GM12872 (cell line): ENCODE results near the gene CYBC1.
A peak's percentile ranks its signal among the peaks of the same experiment; 100 is the strongest.

Source experiments
- TF ChIP-seq, protein P1 (sequence below): IDR thresholded peaks from 3 replicates; pipeline ENCODE4 v1.5.1; 2011; ENCODE audit warnings: low read depth, mild to moderate bottlenecking, low read length, moderate library complexity; ENCODE audit not compliant: insufficient read depth

Gene CYBC1

DNA sequence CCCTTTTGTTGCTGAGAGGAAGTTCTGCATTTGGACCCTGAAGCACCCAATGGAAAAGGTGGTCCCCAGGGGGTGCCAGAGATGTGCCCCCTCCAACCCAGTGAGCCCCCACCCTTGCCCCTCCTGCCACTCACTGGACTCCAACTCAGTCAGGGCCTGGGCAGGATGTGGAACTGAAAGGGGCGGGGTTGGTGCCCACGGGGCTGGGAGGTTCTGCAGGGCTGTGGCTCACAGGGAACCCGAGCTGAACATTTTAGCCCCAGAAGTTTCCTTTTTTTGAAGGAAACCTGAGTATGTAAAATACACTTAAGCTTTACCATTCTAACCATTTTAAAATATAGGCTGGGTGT lies 16.4 kb downstream of the CYBC1 start:
- TF ChIP-seq, protein P1, sequence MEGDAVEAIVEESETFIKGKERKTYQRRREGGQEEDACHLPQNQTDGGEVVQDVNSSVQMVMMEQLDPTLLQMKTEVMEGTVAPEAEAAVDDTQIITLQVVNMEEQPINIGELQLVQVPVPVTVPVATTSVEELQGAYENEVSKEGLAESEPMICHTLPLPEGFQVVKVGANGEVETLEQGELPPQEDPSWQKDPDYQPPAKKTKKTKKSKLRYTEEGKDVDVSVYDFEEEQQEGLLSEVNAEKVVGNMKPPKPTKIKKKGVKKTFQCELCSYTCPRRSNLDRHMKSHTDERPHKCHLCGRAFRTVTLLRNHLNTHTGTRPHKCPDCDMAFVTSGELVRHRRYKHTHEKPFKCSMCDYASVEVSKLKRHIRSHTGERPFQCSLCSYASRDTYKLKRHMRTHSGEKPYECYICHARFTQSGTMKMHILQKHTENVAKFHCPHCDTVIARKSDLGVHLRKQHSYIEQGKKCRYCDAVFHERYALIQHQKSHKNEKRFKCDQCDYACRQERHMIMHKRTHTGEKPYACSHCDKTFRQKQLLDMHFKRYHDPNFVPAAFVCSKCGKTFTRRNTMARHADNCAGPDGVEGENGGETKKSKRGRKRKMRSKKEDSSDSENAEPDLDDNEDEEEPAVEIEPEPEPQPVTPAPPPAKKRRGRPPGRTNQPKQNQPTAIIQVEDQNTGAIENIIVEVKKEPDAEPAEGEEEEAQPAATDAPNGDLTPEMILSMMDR, result no peak

DNA sequence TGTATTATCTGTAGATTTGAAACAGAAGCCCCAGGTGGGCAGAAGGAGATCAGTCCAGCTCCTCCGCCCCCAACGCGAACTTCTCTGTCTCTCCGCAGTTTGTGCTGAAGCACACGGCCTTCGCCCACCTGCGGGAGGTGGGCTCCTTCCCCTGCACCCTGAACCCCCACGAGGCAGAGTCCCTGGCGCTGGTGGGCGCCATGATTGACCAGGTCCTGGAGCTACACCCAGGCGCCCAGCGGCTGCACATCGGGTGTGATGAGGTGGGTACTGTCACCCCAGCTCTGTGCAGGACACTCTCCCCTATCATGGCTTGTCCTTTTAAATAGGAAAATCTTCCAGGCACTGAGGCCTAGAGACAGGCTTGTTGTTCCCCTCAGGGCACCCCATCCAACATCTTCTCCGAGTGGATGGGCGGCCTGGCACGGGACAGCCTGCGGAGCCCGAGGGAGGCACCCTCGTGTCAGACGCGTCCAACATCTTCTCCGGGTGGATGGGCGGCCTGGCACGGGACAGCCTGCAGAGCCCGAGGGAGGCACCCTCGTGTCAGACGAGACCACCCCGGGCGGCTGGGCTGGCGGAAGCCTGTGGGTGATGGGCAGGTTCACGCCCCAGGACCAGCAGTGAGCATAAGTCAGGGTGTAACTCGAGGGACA lies 16.9 kb downstream of the CYBC1 start:
- TF ChIP-seq, protein P1, result no peak

DNA sequence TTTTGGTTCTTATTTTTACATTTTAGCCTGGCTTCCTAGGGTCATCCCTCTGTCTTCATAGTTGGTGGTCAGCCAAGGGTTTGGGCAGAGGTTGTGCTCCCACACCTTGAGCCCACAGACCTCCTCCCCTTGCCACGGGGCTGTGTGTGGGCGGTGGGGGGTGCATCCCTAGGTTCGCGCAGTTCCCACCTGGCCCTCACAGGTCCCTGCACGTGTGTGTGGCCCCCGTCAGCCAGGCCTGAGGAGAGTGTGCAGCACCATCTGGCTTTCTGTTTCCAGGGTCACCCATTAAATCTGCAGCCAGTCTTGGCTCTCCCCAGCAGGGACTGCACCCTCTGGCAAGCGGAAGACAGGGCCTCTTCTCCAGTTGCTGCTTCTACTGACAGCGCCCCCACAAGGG lies 18.5 kb downstream of the CYBC1 start:
- TF ChIP-seq, protein P1, result no peak

DNA sequence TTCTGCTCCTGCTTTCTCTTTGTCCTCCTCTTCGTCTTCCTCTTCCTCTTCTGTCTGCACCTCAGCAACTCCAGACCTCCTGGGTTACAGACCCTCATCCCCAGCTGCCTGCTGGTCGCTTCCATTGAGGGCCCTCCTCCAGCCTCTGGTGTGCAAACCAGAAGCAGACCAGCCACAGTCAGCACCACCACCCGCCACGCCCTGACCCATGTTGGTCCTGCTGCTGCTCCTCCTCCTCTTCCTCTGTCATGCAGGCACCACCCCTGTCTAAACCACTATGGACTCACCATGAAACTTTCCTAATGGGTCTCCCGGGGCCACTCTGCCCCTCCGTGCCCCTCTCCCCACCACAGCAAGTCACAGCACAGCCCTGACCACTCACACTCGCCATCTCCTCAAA lies 20.7 kb downstream of the CYBC1 start:
- TF ChIP-seq, protein P1, result no peak

DNA sequence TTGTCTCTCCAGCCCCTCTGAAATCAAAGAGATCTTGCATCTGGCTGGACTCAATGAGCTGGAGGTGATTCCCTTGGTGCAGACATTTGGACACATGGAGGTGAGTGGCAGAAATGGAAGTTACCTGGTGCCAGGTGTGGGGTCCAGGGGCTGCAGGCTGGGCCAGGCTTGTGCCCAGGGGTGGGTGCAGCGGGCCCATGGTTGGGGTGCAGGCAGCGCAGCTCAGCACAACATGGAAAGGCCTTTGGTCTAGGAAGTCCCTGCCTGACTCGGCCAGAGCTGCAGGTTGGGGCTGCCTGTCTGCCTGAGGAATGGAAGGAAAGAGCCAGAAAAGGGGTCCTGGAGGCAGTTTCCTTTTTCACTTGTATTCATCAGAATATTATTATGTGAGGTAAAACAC lies 22.0 kb downstream of the CYBC1 start:
- TF ChIP-seq, protein P1, result no peak

DNA sequence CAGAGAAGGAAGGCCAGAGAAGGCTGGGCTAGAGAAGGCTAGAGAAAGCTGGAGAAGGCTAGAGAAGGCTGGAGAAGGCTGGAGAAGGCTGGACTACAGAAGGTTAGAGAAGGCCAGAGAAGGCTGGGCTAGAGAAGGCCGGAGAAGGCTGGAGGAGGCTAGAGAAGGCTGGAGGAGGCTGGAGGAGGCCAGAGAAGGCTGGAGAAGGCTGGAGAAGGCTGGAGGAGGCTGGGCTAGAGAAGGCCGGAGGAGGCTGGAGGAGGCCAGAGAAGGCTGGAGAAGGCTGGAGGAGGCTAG lies 25.7 kb downstream of the CYBC1 start:
- TF ChIP-seq, protein P1, result no peak

DNA sequence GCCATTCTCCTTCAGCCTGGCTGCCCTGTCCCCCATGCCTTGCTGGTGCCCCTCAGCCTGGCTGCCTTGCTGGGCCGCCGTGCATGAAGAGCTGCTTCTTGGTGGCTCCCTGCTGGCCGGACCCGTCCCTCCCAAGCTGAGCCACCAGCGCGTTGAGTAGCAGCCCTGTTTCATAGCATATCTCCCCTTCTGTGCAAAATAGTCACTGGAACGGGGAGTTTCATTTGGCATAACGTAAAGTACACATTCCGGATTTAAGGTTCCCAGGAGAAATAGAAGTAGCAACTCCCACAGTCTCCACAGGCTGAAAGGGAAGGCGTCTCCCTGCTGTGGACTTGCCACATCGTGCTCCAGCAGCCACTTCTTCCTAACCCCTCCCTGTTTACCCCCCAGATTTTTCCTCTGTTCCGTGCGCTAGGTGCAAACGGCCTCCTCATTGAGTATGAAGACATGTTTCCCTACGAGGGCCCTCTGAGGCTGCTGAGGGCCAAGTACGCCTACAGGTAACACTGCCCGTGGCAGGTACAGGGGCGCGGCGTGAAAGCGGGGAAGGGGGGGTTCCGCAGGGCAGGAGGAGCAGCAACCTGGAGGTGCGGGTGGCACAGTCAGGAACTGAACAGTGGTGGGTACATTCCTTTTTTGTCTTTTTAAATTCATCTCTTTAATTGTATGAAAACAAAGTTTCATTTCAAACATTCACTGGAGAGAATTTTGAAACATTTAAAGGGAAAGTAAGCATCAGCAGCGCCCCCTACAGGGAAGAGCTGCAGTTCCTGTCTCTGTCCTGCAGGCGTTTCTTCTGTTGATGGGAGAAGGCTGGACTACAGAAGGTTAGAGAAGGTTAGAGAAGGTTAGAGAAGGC lies 26.3 kb downstream of the CYBC1 start:
- TF ChIP-seq, protein P1, result peak; percentile 85
